Measurements from ENCODE around the gene TENT4B. TPM values are rescaled to one million over a fixed set of nuclear protein-coding genes. Genes with fewer than 3 reads are reported as not detected.

TENT4B gene
- total and polyA plus RNA-seq, 2 experiments from 2014 or later, result 7.7 to 14.8 TPM

DNA sequence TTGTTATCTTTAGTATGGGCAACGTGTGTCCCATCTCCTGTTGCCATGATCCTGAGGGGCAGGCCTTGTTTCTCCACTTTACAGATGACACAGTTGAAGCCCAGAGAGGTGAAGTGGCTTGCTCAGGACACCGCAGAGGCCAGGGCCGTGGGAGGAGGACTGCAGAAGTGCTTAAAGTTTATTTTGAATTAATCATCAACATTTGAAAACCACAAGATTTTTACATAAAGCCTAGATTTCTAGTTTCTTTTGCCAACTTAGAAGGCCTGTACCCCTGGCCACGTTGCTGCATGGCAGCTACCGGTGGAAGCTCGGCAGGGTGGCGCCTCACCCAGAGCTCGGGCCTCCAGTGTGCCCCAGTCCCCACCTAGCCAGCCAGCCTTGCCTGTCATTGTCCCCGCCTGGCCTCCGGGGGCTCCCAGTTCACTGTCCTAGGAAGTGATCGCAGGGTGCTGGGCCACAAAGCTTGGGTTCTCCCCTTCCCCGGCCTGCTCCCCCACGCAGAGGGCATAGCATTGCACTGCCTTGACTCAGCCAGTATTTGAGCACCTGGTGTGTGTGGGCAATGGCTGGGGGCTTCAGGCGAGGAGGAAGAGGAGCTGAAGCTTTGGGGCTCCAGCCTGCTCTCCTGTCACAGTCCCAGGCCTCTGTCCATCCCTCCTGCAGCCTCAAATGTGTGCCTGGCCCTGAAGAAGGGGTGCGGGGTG is 98.4 kb downstream of the TENT4B start:
- Histone ChIP-seq H3K4me1 (ENCODE audit: insufficient read depth) (no peaks in the 10 kb centered on the region), H3K9me2 (replicated peaks; ENCODE audit: insufficient read depth) (no peaks in the 10 kb centered on the region), H3K9me3 (ENCODE audit: low read depth) (no peaks in the 10 kb centered on the region), H3K27me3 (no peaks in the 10 kb centered on the region), H3K4me3 (no peak overlapping the region), H2AFZ (no peak overlapping the region), H3K36me3 (replicated peaks; ENCODE audit: insufficient read depth, low read depth) (no peaks in the 10 kb centered on the region), H3K79me2 (no peaks in the 10 kb centered on the region), H3K27ac (no peak overlapping the region), H4K20me1 (ENCODE audit: insufficient read depth, poor library complexity, severe bottlenecking) (no peaks in the 10 kb centered on the region), H3K4me2 (no peak overlapping the region)
- TF ChIP-seq EZH2 (IDR thresholded peaks at IDR 0.05; ENCODE audit: borderline replicate concordance), result no peak
- TF ChIP-seq, protein P1, sequence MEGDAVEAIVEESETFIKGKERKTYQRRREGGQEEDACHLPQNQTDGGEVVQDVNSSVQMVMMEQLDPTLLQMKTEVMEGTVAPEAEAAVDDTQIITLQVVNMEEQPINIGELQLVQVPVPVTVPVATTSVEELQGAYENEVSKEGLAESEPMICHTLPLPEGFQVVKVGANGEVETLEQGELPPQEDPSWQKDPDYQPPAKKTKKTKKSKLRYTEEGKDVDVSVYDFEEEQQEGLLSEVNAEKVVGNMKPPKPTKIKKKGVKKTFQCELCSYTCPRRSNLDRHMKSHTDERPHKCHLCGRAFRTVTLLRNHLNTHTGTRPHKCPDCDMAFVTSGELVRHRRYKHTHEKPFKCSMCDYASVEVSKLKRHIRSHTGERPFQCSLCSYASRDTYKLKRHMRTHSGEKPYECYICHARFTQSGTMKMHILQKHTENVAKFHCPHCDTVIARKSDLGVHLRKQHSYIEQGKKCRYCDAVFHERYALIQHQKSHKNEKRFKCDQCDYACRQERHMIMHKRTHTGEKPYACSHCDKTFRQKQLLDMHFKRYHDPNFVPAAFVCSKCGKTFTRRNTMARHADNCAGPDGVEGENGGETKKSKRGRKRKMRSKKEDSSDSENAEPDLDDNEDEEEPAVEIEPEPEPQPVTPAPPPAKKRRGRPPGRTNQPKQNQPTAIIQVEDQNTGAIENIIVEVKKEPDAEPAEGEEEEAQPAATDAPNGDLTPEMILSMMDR (IDR thresholded peaks at IDR 0.05; ENCODE audit: poor library complexity), result no peak
- TF ChIP-seq EZH2phosphoT487 (IDR thresholded peaks at IDR 0.05; ENCODE audit: low read depth, severe bottlenecking, unreplicated experiment), result no peak
- DNase-seq (ENCODE audit: low spot score), result no peak
- 89% methylated on average over 15 of the region's 15 CpGs for WGBS (ENCODE audit: low lambda C conversion rate, missing lambda C conversion rate)

GRCh38 chr16:50252082-50252611 is 99.0 kb downstream of the TENT4B start:
- Histone ChIP-seq H3K4me3 (no peak overlapping the region), H3K27me3 (no peaks in the 10 kb centered on the region), H3K4me1 (ENCODE audit: insufficient read depth) (no peaks in the 10 kb centered on the region), H3K36me3 (replicated peaks; ENCODE audit: insufficient read depth, low read depth) (no peaks in the 10 kb centered on the region), H3K79me2 (no peaks in the 10 kb centered on the region), H4K20me1 (ENCODE audit: insufficient read depth, poor library complexity, severe bottlenecking) (no peaks in the 10 kb centered on the region), H3K27ac (no peak overlapping the region), H3K9me3 (ENCODE audit: low read depth) (no peaks in the 10 kb centered on the region), H3K4me2 (no peak overlapping the region), H2AFZ (no peak overlapping the region), H3K9me2 (replicated peaks; ENCODE audit: insufficient read depth) (no peaks in the 10 kb centered on the region)
- WGBS (ENCODE audit: low lambda C conversion rate, missing lambda C conversion rate), result 95% methylated on average over 9 of the region's 9 CpGs
- TF ChIP-seq EZH2 (IDR thresholded peaks at IDR 0.05; ENCODE audit: borderline replicate concordance), result no peak
- no peak for TF ChIP-seq EZH2phosphoT487 (IDR thresholded peaks at IDR 0.05; ENCODE audit: low read depth, severe bottlenecking, unreplicated experiment)
- TF ChIP-seq, protein P1 (IDR thresholded peaks at IDR 0.05; ENCODE audit: poor library complexity), result no peak
- DNase-seq (ENCODE audit: low spot score), result no peak

DNA sequence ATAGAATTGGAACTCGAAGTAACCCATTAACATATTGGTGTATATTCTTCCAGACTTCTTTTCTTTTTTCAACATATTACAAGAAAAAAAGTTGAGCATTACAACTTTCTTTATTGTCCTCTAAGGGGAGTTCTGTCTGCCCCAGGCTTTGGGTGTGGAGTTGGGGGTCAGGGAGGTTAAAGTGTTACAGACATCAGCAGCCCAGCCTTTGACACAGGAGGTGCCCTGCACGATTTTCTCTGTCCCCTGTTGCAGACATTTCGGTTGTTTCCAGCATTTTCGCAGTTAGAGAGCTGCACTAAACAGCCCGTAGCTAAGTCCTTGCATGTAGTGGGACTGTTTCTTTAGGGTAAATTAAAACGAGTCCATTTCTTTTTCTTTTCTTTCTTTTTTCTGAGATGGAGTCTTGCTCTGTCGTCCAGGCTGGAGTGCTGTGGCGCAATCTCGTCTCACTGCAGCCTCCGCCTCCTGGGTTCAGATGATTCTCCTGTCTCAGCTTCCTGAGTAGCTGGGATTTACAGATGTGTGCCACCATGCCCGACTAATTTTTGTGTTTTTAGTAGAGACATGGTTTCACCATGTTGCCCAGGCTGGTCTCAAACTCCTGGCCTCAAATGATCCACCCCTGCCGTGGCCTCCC is 99.9 kb downstream of the TENT4B start:
- no peak overlapping the region for H3K4me2 ChIP-seq
- H3K9me2 ChIP-seq (replicated peaks; ENCODE audit: insufficient read depth), result no peaks in the 10 kb centered on the region
- no peak for DNase-seq (ENCODE audit: low spot score)
- H3K4me1 ChIP-seq (ENCODE audit: insufficient read depth), result no peaks in the 10 kb centered on the region
- no peak overlapping the region for H2AFZ ChIP-seq
- no peak overlapping the region for H3K4me3 ChIP-seq
- H3K79me2 ChIP-seq, result no peaks in the 10 kb centered on the region
- WGBS (ENCODE audit: low lambda C conversion rate, missing lambda C conversion rate), result 86% methylated on average over 12 of the region's 12 CpGs
- H4K20me1 ChIP-seq (ENCODE audit: insufficient read depth, poor library complexity, severe bottlenecking), result no peaks in the 10 kb centered on the region
- no peaks in the 10 kb centered on the region for H3K27me3 ChIP-seq
- TF ChIP-seq EZH2phosphoT487 (IDR thresholded peaks at IDR 0.05; ENCODE audit: low read depth, severe bottlenecking, unreplicated experiment), result no peak
- no peak for TF ChIP-seq EZH2 (IDR thresholded peaks at IDR 0.05; ENCODE audit: borderline replicate concordance)
- TF ChIP-seq, protein P1 (IDR thresholded peaks at IDR 0.05; ENCODE audit: poor library complexity), result no peak
- no peaks in the 10 kb centered on the region for H3K9me3 ChIP-seq (ENCODE audit: low read depth)
- no peak overlapping the region for H3K27ac ChIP-seq
- H3K36me3 ChIP-seq (replicated peaks; ENCODE audit: insufficient read depth, low read depth), result no peaks in the 10 kb centered on the region

All from hepatocyte (in vitro differentiated cells).